Activated T-cell treated with anti-CD3 and anti-CD28 coated beads, Interleukin-2, amount 50 U/mL, for 48 hours (primary cell): ENCODE results near the gene SMYD2.
"Not testable (repeated sequence)": the region's sequence is repeated elsewhere in the genome, so short reads cannot be mapped to it uniquely, and the experiment has no call there.

Experiments
- DNase-seq, 2 experiments: peaks; one replicate each; pipeline ENCODE4 v3.0.0-alpha.2; 2020

SMYD2 gene

GRCh38 chr1:214271995-214272731 lies 8.8 kb upstream of the SMYD2 start:
- DNase-seq: no peak

GRCh38 chr1:214272964-214273533 lies 7.9 kb upstream of the SMYD2 start:
- DNase-seq: no peak

- not testable (repeated sequence) for DNase-seq
Observed at GRCh38 chr1:214275700-214276099, 5.3 kb upstream of the SMYD2 start.

- no peak for DNase-seq
Observed at GRCh38 chr1:214276786-214277185, 4.2 kb upstream of the SMYD2 start.

- DNase-seq: no peak
Observed at GRCh38 chr1:214277704-214278635, 3.0 kb upstream of the SMYD2 start.

GRCh38 chr1:214280386-214281020 lies 456 bp upstream of the SMYD2 start:
- DNase-seq: peak in 1 of 2 experiments; percentile 30

- DNase-seq: no peak
Observed at GRCh38 chr1:214281720-214282629, 1.0 kb downstream of the SMYD2 start.

GRCh38 chr1:214282630-214283242 lies 1.8 kb downstream of the SMYD2 start:
- DNase-seq: peak; percentile 31 to 35

GRCh38 chr1:214285610-214286440 lies 4.9 kb downstream of the SMYD2 start:
- no peak for DNase-seq

- no peak for DNase-seq
Observed at GRCh38 chr1:214287884-214288283, 6.9 kb downstream of the SMYD2 start.

GRCh38 chr1:214289574-214290272 lies 8.8 kb downstream of the SMYD2 start:
- DNase-seq: no peak

GRCh38 chr1:214290424-214291037 lies 9.6 kb downstream of the SMYD2 start:
- no peak for DNase-seq

- DNase-seq: no peak
Observed at GRCh38 chr1:214292322-214292721, 11.4 kb downstream of the SMYD2 start.

- DNase-seq: no peak
Observed at GRCh38 chr1:214295934-214296333, 15.0 kb downstream of the SMYD2 start.

- no peak for DNase-seq
Observed at GRCh38 chr1:214296860-214297745, 16.1 kb downstream of the SMYD2 start.

- DNase-seq: no peak
Observed at GRCh38 chr1:214300149-214300780, 19.3 kb downstream of the SMYD2 start.

- no peak for DNase-seq
Observed at GRCh38 chr1:214301526-214301925, 20.6 kb downstream of the SMYD2 start.
